Progenitor cell of endocrine pancreas (in vitro differentiated cells): ENCODE results near the gene PARG. TPM values are rescaled to one million over a fixed set of nuclear protein-coding genes. Genes with fewer than 3 reads are reported as not detected.
"Not testable (repeated sequence)": the region's sequence is repeated elsewhere in the genome, so short reads cannot be mapped to it uniquely, and the experiment has no call there.

Experiments
- DNase-seq: peaks from one replicate; pipeline ENCODE4 v3.0.0; 2021; ENCODE audit warnings: low spot score; ENCODE audit not compliant: unreplicated experiment
- H3K27ac Mint-ChIP-seq: 2 replicates; pipeline ENCODE4 v1.8.0; 2021; ENCODE audit warnings: mild to moderate bottlenecking, moderate library complexity, mixed read lengths
- H3K27me3 Mint-ChIP-seq: 2 replicates; pipeline ENCODE4 v1.8.0; 2021; ENCODE audit warnings: mixed read lengths
- H3K36me3 Mint-ChIP-seq: 2 replicates; pipeline ENCODE4 v1.8.0; 2022; ENCODE audit warnings: mixed read lengths; ENCODE audit not compliant: insufficient read depth
- H3K4me1 Mint-ChIP-seq: 2 replicates; pipeline ENCODE4 v1.8.0; 2021; ENCODE audit warnings: low read depth, mixed read lengths
- H3K4me3 Mint-ChIP-seq: 2 replicates; pipeline ENCODE4 v1.8.0; 2021; ENCODE audit warnings: low read depth, mild to moderate bottlenecking, moderate library complexity, mixed read lengths
- H3K9me3 Mint-ChIP-seq: 2 replicates; pipeline ENCODE4 v1.8.0; 2021; ENCODE audit warnings: low read depth, mixed read lengths
- total RNA-seq: library from RNA; stranded (reverse); gene quantifications from 2 replicates; pipeline ENCODE4 v1.2.1, GENCODE V29; 2021
- TF ChIP-seq, protein P1 (sequence below): fragments of 200-600 bp; sonication (generic); IDR thresholded peaks from one replicate; pipeline ENCODE4 v1.5.0; 2021; ENCODE audit warnings: antibody characterized with exemption, mild to moderate bottlenecking; ENCODE audit not compliant: unreplicated experiment

Gene PARG
- total RNA-seq, 1 donor from 2014 or later, result 56.2 TPM

DNA sequence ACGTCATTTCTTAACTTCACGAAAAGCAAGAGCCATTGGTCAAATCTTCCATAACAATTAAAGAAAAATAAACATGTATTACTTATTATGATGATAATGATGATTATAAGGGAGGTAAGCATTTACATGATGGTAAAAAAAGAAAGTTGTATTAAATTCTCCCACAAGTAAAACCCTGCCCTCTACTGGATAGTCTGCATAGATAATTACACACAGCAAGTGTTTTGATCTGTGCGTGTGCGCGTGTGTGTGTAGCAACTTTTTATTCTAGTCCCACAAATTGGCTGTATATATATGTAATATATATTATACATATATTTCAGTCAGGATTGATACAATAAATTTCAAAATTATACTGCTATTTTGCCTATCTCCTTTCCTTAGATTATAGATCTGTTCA lies 51.8 kb downstream of the PARG start:
- H3K9me3 Mint-ChIP-seq, H3K4me3 Mint-ChIP-seq, H3K27ac Mint-ChIP-seq, H3K27me3 Mint-ChIP-seq, H3K36me3 Mint-ChIP-seq, DNase-seq, H3K4me1 Mint-ChIP-seq: not testable (repeated sequence)
- TF ChIP-seq, protein P1, sequence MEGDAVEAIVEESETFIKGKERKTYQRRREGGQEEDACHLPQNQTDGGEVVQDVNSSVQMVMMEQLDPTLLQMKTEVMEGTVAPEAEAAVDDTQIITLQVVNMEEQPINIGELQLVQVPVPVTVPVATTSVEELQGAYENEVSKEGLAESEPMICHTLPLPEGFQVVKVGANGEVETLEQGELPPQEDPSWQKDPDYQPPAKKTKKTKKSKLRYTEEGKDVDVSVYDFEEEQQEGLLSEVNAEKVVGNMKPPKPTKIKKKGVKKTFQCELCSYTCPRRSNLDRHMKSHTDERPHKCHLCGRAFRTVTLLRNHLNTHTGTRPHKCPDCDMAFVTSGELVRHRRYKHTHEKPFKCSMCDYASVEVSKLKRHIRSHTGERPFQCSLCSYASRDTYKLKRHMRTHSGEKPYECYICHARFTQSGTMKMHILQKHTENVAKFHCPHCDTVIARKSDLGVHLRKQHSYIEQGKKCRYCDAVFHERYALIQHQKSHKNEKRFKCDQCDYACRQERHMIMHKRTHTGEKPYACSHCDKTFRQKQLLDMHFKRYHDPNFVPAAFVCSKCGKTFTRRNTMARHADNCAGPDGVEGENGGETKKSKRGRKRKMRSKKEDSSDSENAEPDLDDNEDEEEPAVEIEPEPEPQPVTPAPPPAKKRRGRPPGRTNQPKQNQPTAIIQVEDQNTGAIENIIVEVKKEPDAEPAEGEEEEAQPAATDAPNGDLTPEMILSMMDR, result peak; percentile 12

DNA sequence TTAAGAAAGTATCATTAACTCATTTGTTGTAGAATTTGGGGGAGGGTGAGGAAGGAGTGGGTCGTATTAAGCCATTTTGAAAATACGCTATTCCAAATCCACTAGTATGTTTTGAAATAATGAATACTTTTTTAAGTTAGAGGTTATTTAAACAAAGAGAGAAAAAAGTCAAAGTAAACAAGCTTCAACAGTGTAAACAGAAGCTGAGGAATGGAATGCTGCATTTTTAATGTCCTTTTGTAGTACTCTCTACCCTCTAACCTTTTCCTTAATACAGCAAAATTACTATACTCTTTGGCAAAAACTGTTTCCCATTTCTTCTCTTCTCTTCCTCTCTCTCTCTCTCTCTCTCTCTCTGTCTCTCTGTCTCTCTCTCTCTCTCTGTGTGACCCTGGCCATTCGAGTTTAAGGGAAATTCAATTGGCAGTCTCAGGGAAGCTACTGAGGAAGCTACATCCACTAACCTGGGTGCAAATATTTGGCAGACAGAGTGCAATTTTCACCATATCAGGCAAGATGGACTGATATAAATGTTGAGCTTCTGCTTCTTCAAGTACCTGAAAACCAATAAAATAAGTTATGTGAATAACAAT lies 57.0 kb downstream of the PARG start:
- H3K4me1 Mint-ChIP-seq, DNase-seq, H3K36me3 Mint-ChIP-seq, H3K27me3 Mint-ChIP-seq, H3K9me3 Mint-ChIP-seq, H3K4me3 Mint-ChIP-seq: not testable (repeated sequence)
- H3K27ac Mint-ChIP-seq, result peak overlapping the region; percentile 18

DNA sequence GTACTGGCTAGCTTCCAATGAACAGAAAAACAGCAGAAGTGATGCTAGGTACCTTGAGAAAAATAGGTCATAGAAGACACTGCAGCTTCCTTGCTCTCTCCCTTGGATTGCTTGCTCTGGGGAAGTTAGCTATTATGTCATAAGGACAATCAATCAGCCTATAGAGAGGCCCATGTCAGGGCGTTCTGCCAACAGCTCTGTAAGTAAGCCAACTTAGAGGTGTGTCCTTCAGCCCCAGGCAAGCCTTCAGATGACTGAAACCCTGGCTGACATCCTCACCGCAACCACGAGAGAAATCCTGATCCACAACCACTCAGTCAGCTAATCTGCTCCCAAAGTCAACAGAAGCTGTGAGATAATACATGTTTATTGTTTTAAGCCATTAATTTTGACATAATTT lies 58.0 kb downstream of the PARG start:
- not testable (repeated sequence) for H3K27me3 Mint-ChIP-seq, DNase-seq, H3K4me3 Mint-ChIP-seq, H3K36me3 Mint-ChIP-seq, H3K4me1 Mint-ChIP-seq, H3K9me3 Mint-ChIP-seq, H3K27ac Mint-ChIP-seq

DNA sequence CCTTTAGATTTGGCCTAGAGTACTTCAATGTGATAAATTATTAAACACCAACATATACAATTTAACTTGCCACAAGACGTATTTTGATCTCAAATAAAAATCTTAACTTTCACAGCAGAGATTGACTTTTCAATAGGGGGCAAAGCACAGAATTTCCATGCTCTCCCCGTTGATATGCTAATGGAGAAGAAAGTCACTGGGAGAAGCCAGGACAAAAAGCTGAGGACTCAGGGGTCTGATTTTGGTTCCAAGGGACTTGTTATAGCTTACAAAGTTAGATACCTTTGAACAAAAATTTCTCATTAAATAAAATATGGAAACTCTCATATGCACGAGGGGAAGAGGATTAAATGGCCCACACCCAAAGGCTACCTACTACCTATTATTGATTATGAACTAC lies 59.5 kb downstream of the PARG start:
- peaks cover 11% of the 10 kb centered on the region for H3K36me3 Mint-ChIP-seq
- not testable (repeated sequence) for H3K27ac Mint-ChIP-seq, H3K4me1 Mint-ChIP-seq, H3K27me3 Mint-ChIP-seq, DNase-seq, H3K9me3 Mint-ChIP-seq, H3K4me3 Mint-ChIP-seq

DNA sequence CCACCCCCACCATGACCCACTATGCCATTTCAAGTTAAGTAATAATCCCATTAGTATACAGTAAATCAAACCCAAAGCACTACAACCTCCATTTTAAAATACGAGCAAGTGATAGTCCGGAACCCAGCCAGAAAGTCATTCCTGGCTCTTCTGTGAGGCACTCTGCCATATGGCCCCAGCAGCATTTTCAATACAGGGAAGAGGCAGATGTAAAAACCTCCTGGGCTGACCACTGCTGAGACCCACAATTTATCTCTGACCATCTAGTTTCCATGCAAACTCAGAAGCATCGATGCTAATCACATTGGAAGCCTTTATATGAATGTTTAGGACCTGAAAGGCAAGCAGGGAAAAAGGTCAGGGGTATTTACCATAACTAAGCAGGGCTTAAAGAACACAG lies 69.1 kb downstream of the PARG start:
- H3K4me3 Mint-ChIP-seq, H3K36me3 Mint-ChIP-seq, H3K4me1 Mint-ChIP-seq, H3K27ac Mint-ChIP-seq, DNase-seq, H3K9me3 Mint-ChIP-seq, H3K27me3 Mint-ChIP-seq: not testable (repeated sequence)

DNA sequence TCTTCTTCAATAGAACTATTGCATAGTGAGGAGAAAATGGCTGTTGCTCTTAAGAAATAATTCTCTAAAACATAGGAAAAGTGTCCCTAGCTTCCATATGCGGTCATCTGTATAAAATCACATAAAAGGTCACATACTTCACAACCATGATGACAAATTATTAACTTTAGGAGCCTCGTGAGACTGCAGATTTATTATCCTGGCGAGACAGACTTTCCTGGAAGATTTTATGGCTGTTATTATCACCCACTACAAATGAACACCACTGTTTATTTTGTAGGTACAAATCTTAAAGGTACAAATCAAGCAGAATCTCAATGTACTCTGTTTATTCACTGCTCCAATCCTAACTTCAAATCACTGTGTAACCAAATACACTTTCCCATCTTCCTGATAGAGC lies 70.4 kb downstream of the PARG start:
- not testable (repeated sequence) for H3K9me3 Mint-ChIP-seq, H3K36me3 Mint-ChIP-seq, DNase-seq, H3K27ac Mint-ChIP-seq, H3K27me3 Mint-ChIP-seq, H3K4me3 Mint-ChIP-seq, H3K4me1 Mint-ChIP-seq

DNA sequence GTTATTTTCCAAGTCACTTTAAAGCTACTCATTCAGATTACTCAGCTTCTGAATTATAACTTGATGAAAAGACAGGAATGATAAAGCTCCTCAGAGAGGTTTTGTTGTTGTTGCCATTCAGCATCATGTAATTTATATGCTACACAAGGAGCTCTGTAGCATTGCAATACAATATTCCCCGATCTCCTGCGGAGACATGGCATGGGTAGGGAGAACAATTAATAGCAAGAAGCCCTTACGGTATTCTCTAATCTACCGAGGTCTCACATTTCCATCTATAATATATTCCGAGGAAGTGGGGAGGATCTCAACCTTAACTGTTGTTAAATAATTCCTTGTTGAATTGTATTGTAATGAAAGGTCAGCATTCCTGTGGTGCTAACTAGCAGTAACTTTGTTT lies 81.9 kb downstream of the PARG start:
- not testable (repeated sequence) for H3K4me3 Mint-ChIP-seq, H3K9me3 Mint-ChIP-seq, H3K27me3 Mint-ChIP-seq, DNase-seq, H3K4me1 Mint-ChIP-seq, H3K36me3 Mint-ChIP-seq, H3K27ac Mint-ChIP-seq

DNA sequence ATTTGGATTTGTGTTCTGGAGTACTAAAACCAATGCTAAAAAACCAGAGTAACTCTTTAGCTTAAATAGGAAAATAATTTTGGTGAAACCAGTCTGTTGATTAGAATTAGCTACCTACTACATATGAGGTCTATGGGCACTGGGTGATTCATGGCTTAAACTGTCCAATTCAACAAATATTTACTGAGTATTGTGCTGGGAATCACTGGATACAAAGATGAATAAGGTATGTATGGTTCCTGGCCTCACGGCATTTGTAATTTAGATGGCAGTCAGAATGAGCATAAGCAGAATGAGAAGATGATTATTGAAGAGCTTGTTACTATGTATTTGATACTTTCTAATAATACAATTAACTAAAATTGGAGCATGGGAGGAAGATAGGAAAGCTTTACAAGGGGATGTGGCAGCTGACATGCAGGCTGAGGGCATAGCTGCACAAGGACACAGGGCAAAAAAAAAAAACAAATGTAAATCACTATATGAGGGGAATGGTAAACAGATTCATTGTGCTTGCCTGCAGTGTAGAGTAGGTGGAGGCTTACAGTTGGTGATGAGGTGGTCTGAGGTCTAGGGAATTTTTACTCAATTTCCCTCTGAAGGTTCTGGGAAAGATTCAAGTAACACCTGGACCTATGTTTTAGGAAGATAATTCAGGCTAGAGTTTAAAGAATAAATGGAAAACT lies 83.0 kb downstream of the PARG start:
- H3K4me3 Mint-ChIP-seq, H3K27ac Mint-ChIP-seq, H3K36me3 Mint-ChIP-seq, DNase-seq, H3K27me3 Mint-ChIP-seq, H3K9me3 Mint-ChIP-seq, H3K4me1 Mint-ChIP-seq: not testable (repeated sequence)

DNA sequence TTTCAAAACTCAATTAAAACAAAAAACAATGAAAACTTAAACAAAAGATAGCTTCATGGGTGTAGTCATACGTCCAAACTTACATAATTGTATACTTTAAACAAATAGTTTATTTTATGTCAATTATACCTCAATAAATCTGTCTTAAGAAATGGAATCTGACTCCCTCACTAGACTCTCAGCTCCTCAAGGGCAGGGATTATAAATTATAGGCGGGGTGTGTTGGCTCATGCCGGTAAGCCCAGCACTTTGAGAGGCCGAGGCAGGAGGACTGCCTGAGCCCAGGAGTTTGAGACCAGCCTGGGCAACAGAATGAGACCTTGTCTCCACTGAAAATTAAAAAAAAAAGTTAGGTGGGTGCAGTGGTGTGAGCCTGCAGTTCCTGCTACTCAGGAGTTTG lies 92.3 kb downstream of the PARG start:
- H3K27ac Mint-ChIP-seq, H3K4me3 Mint-ChIP-seq, H3K36me3 Mint-ChIP-seq, H3K9me3 Mint-ChIP-seq, H3K27me3 Mint-ChIP-seq, DNase-seq, H3K4me1 Mint-ChIP-seq: not testable (repeated sequence)
